Activated T-helper 17 cell treated with anti-CD3 and anti-CD28 coated beads, Interleukin-2, amount 50 U/mL, for 72 hours (primary cell): Measurements from ENCODE around the gene CDC14A. TPM values are rescaled to one million over a fixed set of nuclear protein-coding genes. Genes with fewer than 3 reads are reported as not detected.

Experiments
- ATAC-seq: fragments of 150-1000 bp; cut with Tn5 transposase; replicated peaks from 2 replicates; pipeline ENCODE4 v1.10.0; 2021; ENCODE audit warnings: mild to moderate bottlenecking, moderate library complexity
- H3K27ac Mint-ChIP-seq: one replicate; pipeline ENCODE4 v1.8.0; 2022; ENCODE audit warnings: mixed read lengths
- H3K27me3 Mint-ChIP-seq: one replicate; pipeline ENCODE4 v1.8.0; 2022; ENCODE audit warnings: mixed read lengths
- H3K36me3 Mint-ChIP-seq: one replicate; pipeline ENCODE4 v1.8.0; 2022; ENCODE audit warnings: low read depth, mild to moderate bottlenecking, mixed read lengths
- H3K4me1 Mint-ChIP-seq: one replicate; pipeline ENCODE4 v1.8.0; 2022; ENCODE audit warnings: mixed read lengths
- H3K4me3 Mint-ChIP-seq: one replicate; pipeline ENCODE4 v1.8.0; 2022; ENCODE audit warnings: mild to moderate bottlenecking, mixed read lengths
- H3K9me3 Mint-ChIP-seq: one replicate; pipeline ENCODE4 v1.8.0; 2022; ENCODE audit warnings: mixed read lengths
- total RNA-seq, 2 donors: library from RNA; stranded (reverse); gene quantifications; one replicate each; pipeline ENCODE4 v1.2.3, GENCODE V29; 2022

Gene CDC14A
- total RNA-seq, 2 donors from 2014 or later = 21.0 to 31.0 TPM

DNA sequence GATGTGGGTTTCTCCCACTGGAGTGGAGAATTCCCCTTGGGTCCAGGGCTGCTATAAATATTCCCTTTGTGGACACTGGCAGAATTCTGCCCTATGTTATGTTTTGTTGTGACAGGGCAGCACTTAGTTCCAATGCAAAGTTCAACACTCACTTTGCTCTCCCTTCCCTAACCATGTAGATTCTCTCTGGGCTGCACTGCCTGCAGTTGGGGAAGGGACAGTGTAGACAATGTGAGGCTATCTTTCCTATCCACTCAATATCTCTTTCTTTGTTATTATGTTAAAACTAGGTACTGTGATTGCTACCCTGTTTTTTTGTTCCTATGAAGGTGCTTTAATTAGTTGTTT, 205.3 kb downstream of the CDC14A start:
- peaks cover 12% of the 10 kb centered on the region for H3K27me3 Mint-ChIP-seq
- H3K4me1 Mint-ChIP-seq = no peaks in the 10 kb centered on the region
- H3K4me3 Mint-ChIP-seq = no peak overlapping the region
- no peak for ATAC-seq
- H3K27ac Mint-ChIP-seq = no peak overlapping the region
- peaks cover 32% of the 10 kb centered on the region for H3K9me3 Mint-ChIP-seq
- H3K36me3 Mint-ChIP-seq = no peaks in the 10 kb centered on the region

DNA sequence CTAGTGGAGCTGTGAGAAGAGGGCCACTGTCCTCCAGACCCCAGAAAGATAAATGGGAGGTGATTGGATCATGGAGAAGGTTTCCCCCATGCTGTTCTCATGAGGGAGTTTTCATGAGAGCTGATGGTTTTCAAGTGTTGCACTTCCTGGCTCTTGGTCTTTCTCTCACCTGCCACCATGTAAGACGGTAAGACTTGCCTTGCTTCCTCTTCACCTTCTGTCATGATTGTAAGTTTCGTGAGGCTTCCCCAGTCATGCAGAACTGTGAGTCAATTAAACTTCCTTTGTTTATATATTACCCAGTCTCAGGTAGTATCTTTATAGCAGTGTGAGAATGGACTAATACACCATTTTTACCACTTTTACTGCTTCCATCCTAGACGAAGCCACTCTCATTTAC, 213.2 kb downstream of the CDC14A start:
- Mint-ChIP-seq H3K4me1 (no peaks in the 10 kb centered on the region), H3K27me3 (peaks cover 31% of the 10 kb centered on the region), H3K4me3 (no peak overlapping the region), H3K36me3 (no peaks in the 10 kb centered on the region), H3K9me3 (peaks cover 3% of the 10 kb centered on the region), H3K27ac (no peak overlapping the region)
- ATAC-seq = no peak

DNA sequence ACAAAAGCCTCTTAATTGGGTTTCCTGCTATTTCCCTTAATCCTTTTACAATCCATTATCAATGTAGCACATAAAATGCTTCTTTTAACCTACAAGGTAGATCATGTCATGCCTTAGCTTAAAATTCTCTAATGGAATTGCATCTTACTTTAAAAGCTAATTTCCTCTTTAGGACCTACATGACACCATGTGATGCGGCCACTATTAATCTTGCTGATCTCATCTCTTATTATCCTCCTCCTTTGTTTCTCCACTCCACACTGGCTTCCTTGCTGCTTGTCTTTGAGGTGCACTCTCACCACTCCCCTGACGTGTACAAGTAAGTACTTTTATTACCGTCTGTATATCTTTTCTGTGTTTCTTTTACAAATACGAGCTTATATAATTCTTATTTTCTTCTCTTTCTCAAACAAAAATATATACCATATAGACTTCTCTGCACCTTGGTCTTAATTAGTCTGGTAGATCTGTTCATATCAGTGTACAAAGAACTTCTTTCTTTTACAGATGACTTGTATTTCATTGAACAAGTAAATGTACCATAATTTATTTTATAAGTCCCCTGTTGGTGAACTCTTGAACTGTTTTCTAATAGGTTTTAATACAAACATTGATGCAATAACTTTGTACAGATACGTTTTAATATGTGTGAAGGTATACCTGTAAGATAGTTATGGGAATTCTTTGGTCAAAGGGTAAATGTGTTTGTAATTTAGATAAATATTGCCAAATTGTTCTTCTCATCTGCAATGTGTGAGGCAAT, 213.8 kb downstream of the CDC14A start:
- no peak overlapping the region for H3K27ac Mint-ChIP-seq
- no peak for ATAC-seq
- no peaks in the 10 kb centered on the region for H3K36me3 Mint-ChIP-seq
- peaks cover 7% of the 10 kb centered on the region for H3K9me3 Mint-ChIP-seq
- H3K4me3 Mint-ChIP-seq = no peak overlapping the region
- H3K4me1 Mint-ChIP-seq = no peaks in the 10 kb centered on the region
- H3K27me3 Mint-ChIP-seq = peaks cover 36% of the 10 kb centered on the region

GRCh38 chr1:100567062-100567461, 214.8 kb downstream of the CDC14A start:
- ATAC-seq = no peak
- no peaks in the 10 kb centered on the region for H3K4me1 Mint-ChIP-seq
- H3K36me3 Mint-ChIP-seq = no peaks in the 10 kb centered on the region
- peaks cover 10% of the 10 kb centered on the region for H3K9me3 Mint-ChIP-seq
- H3K27me3 Mint-ChIP-seq = peaks cover 44% of the 10 kb centered on the region
- H3K4me3 Mint-ChIP-seq = no peak overlapping the region
- no peak overlapping the region for H3K27ac Mint-ChIP-seq

Other genes with a start within 250 kb of the CDC14A start
- 10 to 100 TPM; 14.1 to 14.3 TPM for gene SASS6, start 219.6 kb upstream of the CDC14A start, total RNA-seq
- 10 to 100 TPM; 18.4 to 23.5 TPM for gene TRMT13, start 219.3 kb upstream of the CDC14A start, total RNA-seq
- 1 to 10 TPM in 1 of 2 donors, under 1 TPM in 1; 0.82 to 1.0 TPM for gene LRRC39, start 174.2 kb upstream of the CDC14A start, total RNA-seq
- 10 to 100 TPM; 12.3 to 12.6 TPM for gene DBT, start 102.7 kb upstream of the CDC14A start, total RNA-seq
- 10 to 100 TPM; 48.3 to 57.7 TPM for gene RTCA, start 86.3 kb upstream of the CDC14A start, total RNA-seq
- under 1 TPM in 1 of 2 donors, not detected in 1; 0.11 TPM for gene GPR88, start 185.6 kb downstream of the CDC14A start, total RNA-seq